Activated gamma-delta T cell (primary cell): Measurements from ENCODE around the gene YTHDC2.

Experiments
- DNase-seq: peaks from one replicate; lab custom pipeline; 2025; lab: John Stamatoyannopoulos, UW
- total RNA-seq, 2 donors: gene quantifications; one replicate each; lab custom pipeline; 2026; lab: John Stamatoyannopoulos, UW

Gene YTHDC2
- 102 to 136 reads per million in 2 donors for total RNA-seq

DNA sequence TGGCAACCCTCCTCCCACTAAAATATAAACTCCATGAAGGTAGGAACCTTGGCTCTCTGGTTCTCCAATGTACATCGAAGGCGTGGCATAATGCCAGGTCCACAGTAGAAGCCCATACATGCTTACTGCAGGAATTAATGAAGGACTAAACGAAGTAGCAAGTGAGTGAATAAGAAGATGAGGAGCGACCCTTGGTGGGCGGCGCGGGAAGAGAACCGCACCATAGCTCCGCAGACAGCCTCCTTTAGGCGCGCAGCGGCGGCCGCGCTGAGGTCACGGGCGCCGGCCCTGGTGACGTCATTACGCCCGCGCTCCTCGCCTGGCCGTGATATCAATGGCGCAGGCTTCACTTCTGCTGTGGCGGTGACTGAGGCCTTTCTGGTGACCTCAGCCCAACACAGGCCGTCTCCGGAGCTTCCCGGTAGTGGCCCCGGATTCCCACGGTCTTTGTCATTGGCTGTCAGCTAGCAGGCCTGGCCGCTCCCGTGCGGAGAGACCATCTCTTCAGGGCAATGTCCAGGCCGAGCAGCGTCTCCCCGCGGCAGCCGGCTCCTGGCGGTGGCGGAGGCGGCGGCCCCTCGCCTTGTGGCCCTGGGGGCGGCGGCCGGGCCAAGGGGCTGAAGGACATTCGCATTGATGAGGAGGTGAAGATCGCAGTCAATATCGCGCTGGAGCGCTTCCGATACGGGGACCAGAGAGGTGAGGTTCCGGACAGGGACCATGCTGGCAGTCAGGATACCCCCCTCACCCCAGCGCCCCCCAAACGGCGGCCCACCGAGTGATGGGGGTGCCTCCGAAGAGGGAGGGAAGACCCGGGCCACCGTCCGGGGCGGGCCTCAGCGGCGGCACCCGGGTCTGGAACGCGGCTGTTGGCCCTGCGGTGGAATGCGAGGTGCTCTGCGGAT, at the start of gene YTHDC2:
YTHDC2 (plus strand) TSS at position 311 of the 905 bp plus-strand sequence; CDS start at position 513, 202 bp downstream.
- DNase-seq = peak; percentile 77

DNA sequence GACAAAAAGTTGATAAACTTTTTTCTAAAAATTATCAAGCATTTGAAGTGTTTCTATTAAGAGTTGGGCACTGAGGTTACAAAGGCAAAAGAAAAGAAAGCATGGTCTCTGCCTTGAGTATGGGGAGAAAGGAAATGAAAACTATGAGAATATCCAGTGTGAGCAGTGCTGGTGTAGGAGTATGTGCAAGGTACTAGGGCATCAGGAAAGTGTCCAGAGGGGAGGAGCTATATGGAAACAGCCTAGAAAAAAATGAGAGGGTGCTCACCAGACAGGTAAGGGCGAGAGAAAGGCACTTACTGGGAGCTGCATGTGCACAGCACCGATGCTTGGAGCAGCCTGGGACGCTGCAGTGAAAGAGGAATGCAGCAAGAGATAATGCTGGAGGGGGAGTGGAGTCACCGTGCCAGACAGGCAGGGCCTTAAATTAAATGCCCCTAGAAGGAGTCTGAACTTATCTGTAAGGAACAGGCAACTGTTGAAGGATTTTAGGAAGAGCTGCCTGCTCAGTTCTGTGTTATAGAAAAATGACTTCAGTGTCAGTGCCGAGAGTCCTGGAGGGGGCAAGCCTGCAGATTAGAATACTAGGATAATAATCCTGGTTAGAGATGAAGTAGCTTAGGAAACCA, 39.3 kb upstream of the YTHDC2 start:
- DNase-seq = no peak

DNA sequence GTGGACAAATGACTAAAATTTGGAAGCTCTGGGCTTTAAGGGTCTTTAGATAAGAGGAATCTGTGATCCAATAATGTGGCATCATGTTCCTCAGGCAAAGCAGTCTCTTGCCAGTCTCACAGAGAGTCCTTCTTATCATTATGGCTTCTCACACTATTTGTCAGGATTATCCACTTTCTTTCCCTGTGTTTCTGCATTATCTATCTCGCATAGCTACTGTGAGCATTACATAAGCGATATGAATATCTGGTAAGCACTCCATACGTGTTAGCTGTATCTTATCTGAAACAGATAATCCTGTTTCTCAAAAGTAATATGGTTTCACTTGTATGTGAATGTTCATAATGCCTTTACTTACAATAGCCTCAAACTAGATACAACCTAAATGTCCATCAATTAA, 34.8 kb upstream of the YTHDC2 start:
- no peak for DNase-seq

DNA sequence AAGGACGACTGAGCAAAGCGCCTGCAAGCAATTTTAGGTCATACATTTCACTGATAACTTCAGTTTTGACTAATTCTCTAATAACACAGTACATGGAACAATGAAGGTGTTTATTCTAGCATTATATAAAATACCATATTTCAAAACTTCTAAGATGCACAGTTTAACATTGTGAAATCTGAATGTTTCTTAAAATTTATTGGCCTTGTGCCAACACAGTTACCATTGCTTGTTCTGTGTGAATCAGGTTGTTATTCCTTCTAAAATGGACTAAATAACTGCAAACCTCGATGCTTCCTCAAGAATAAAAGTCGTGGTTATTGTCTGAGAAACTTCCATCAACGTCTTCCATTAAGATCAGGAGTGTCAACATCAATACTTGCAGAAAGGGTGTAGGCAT, 33.3 kb upstream of the YTHDC2 start:
- DNase-seq = no peak

DNA sequence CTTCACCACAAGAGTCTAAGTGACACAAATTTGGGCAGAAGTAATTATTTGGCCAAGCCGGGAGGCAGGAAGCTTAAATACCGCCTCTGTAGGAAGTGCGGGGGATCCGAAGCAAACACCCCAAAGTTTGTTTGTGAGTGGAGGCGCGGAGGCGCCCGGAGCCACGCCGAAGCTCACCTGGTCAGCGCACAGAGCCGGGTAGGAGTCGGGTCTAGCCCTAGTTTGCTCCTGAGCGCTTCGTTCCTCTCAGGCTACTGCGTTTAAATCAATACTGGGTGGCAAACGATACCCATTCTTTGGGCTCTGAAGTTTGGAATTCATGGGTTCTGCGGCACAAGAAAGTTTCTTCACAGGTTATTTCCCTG, 26.1 kb upstream of the YTHDC2 start:
- DNase-seq = no peak

DNA sequence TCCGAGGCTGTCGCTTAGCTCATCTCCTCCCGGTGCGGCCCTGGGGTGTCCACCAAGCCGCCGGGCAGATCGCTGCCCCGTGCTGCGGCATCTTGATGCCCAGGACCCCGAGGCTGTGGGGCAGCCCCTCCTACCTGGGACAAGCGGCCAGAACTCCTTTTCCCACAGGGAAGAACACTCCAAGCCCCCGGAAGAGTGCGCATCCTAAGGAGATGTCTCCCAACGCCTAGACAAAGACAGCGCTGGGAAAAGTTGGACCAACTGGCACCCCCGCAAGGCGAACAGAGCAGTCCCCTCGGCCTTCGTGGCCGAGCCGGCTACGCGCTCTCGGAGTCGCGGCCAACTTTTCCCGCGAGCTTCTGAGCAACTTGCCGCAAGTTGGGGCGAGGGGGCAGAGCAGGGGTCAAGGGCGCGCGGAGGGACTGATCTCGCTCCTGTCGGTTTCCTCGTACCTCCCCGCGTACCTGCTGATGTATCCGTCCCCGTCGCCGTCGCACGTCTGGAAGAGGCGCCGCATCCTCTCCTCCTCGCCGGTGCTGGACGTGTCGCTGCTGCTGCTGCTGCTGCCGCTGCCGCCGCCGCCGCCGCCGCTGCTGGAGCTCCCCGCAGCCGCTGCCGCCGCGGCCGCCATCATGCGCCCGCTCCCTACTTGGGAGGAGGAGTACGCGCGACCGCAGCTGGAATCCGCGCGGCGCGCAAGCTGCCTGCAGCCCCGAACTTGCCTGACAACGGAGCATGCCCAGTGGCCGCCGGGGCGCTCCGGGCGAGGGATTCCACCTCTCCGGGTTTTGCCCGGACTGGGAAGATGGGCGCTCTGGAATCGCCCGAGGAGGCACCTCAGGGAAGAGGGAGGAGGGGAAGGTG, 25.5 kb upstream of the YTHDC2 start, which contains the start of gene MCC:
MCC (minus strand) TSS at position 673 of the 864 bp plus-strand sequence.
- peak; percentile 25 for DNase-seq

DNA sequence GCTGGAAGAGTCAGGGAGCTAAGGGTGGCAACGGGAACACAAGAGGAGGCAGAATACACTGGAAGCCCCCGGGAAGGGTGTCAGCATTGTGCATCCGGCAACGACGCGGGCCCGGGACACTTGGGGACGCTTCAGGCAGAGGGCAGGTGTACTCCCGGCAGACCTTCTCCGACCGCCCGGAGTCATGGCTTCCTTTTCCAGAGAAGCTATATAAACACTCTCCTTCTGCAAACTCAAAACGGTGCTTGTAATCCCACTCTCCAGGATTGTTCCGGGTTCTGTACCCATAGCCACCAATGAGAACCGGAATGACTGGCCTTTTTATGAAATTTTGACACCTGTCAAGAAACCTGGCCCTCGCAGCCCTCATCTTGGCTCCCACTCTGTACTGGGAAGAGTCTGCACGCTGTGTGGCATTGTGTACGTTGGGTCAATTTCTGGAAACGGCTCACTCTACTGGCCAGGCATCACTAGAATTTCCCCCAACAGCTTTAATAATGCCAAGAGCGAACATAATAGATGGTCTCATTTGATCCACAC, 24.8 kb upstream of the YTHDC2 start:
- DNase-seq = no peak

DNA sequence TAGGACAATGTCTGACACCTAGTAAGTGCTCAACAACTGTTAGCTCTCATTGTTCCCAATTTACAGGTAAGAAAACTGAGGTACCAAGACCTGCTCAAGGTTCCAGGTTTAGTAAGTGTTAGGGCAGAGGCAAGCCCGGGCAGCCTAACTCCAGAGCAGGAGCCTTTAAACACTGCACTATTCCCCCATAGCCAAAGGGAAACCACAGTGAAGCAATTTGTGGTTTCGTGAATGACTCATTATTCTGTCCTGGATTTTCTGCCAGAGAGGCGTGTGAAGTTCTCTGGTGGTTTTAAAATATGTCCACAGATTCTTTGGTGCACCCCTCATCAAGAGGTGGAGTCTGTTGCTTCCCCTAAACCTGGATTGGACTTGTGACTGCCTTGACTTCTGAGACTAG, 24.2 kb upstream of the YTHDC2 start:
- DNase-seq = no peak

DNA sequence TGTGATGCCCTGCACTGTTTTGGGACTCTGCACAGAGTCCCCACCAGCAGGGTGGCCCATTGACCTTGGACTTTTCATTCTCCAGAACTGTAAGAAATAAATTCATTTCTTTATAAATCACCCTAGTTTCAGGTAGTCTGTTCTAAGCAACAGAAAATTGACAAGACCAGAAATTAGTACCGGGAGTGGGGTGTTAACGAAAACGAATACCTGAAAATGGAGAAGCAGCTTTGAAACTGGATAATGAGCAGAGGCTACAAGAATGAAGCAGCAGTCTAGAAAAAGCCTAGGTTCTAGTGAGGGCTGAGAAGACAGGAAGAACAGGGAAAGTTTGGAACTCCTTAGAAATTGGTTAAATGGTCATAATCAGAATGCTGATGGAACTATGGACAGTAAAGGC, 23.2 kb upstream of the YTHDC2 start:
- no peak for DNase-seq

DNA sequence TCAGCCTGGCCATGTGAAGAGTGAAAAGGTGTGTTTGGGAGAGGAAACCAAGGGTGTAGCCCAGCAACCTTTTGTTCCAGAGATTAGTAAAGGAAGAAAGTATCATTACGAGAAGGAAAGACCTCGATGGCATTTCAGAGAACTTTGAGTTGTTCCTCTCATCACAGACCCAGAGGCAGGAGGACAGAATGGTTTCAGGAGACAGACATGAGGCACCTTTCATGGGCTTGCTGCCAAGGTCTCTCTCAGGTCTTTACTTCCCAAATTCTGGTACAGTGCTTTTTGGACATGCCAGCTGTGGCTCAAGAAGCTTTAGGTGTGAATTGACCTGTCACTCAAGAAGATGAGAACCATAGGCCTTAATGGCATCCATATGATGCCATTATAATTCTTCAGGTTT, 22.5 kb upstream of the YTHDC2 start:
- DNase-seq = no peak

DNA sequence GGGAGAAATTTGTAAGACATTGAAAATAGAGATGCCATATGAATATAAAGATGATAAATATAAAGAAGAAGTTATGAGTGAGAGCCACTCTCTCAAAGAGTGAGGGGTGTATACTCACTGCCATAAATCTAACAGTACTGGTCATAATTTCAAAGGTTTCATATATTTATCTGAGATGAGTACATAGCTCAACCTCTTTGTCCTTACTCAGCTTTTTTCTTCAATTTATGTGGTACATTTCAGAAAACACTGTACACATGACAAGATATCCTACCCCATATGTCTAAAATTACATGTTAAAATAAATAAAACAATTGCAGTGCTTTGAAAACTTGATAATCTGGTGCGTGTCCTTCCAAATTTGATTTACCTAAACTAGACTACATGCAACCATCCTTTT, 20.0 kb upstream of the YTHDC2 start:
- DNase-seq = no peak

DNA sequence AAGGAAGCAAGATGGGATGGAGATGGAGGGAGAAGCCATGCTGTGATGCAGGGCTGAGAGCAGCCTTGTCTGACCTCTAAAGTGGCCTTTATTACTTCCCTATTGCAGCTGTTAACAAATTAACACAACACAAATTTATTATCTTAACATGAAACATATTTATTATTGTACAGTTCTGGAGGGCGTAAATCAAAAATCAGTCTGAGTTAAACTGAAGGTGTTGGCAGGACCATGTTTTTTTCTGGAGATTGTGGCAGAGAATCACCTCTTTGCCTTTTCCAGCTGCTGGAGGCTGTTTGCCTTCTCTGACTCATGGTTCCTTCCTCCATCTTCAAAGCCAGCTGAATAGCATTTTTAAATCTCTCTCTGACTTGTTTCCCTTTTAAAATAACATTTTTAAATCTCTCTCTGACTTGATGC, 18.1 kb upstream of the YTHDC2 start:
- DNase-seq = no peak

DNA sequence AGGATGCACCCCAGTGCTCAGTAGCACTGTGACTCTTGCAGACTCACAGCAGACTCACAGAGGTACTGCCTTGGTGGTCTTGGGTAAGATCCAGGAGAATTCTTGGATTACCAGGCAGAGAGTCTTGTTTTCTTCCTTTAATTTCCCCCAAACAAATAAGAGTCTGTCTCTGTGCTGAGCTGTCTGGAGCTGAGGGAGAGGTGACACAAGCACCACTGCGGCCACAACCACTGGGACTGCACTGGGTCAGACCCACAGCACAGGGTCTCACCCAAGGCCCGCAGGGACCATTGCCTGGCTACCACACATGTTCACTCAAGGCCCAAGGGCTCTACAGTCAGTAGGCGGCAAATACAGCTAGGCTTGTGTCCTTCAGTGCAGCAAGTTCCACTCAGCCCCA, 11.4 kb upstream of the YTHDC2 start:
- no peak for DNase-seq

DNA sequence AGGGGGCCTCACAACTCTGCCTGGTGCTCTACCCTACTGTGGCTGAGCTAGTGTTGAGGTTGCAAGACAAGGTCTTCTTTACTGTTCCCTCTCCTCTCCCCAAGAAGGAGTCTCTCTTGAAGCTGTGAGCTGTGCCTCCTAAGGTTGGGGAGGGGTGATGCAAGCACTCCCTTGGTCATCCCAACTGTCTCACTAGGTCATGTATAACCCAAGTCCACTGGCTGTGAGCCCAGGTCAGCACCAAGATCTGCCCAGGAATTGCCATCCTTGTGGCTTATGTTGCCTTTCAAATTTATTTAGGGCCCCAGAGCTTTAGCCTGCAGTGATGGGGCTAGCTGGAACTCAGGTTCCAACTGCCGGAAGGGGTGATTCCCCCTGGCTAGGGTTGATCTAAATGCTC, 10.3 kb upstream of the YTHDC2 start:
- no peak for DNase-seq

DNA sequence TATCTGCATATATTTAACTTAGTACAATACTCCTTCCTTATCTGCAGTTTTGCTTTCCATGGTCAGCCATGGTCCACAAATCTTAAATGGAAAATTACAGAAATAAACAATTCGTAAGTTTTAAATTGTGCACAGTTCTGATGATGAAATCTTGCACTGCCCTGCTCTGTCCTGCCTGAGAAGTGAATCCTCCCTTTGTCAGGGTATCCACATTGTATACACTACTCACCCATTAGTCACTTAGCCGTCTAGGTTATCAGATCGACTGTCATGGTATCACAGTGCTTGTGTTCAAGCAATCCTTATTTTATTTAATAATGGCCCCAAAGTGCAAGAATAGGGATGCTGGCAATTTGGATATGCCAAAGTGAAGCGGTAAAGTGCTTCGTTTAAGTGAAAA, 8.3 kb upstream of the YTHDC2 start:
- DNase-seq = no peak

DNA sequence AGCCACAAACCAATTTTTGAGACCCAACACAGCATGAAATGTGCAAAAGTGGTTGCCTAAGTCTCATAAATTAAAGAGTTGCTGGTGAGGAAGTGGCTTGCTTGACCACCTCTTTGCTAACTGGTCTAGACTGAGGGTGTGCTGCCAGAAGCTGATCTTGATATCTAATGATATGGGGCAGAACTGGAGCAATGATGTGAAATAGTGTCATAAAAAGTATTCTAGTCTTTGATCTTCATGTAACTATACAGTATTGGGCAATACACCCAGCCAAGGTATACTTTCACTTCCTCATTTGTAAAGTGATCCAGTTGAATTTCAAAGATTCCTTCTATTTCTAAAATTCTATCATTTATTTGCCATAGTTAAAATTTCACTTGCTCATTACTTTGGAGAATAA, 5.9 kb upstream of the YTHDC2 start:
- DNase-seq = no peak

DNA sequence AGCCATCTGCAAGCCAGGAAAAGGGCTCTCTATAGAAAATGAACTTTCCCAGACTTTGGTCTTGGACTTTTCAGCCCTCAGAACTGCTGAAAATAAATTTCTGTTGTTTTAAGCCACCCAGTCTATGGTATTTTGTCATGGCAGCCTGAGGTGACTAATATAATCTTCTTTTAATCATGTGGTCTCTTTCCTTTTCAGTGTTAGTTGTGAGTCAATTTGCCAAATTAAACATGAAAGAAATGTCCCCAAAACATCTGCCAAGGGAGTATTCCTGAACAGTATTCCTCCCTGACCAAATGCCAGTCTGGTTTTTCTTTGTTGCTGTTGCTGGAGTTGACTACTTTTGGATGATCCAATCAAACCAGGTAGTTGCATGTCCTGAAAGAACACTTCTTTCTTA, 4.7 kb upstream of the YTHDC2 start:
- no peak for DNase-seq

DNA sequence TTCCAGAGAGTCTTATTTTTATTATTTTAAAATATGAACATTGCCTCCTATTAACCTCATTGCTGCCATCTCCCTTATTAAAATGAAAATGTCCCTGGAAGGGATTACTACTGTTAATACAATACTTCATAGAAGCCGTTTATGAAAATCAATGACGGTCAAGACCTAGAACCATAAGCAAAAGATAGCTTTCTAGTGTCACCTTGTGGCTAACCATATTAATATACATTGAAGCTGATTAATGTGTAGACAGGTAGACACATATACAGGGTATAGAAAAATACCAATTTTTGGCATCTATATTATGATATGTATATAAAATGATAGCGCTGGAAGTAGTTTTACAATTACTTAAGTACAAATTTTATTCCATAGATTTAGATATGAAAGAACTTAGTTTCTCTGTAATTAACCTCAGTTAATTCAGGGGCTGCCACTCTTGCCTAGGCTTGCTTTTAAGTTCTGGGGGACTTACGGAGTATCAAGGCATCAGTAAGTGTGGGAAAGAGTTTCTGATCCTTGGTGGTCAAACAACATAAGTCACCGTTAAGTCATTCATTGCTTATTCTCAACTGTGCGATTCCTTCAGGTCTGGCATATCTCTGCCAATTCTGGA, 2.5 kb upstream of the YTHDC2 start:
- no peak for DNase-seq

DNA sequence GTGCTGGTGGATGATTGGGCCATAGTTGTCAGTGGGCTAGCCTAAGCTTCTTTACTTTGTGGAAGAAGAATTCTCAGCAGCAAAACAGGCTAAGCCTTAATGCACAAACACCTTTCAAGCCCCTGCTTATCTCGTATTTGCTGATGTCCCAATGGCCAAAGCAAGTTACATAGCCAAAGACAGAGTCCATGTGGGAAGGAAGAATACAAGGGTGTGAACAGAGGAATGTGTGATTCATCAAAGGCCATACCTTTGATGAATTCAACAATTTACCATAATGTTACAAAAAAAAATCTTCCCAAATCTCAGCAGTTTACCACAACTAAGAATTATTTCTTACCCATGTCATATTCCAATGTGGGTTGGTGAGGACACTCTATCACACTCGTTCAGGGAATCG, 1.2 kb upstream of the YTHDC2 start:
- no peak for DNase-seq

DNA sequence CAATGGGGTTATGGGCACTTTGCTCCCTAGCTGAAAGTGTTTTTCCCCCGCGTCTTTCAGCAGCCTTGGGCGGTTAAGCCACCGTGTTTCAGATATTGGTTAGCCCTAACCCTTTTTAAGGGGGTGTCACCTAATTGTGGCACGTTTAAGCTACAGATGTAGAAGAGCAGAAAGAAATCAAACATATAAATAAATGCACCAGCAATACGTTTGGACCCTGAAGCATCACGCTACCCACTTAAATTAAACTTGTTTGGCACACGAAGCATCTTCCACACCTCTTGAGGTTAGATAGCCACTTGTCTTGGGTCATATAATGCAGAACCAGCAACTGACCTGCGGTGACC, 768 bp downstream of the YTHDC2 start:
- DNase-seq = no peak

DNA sequence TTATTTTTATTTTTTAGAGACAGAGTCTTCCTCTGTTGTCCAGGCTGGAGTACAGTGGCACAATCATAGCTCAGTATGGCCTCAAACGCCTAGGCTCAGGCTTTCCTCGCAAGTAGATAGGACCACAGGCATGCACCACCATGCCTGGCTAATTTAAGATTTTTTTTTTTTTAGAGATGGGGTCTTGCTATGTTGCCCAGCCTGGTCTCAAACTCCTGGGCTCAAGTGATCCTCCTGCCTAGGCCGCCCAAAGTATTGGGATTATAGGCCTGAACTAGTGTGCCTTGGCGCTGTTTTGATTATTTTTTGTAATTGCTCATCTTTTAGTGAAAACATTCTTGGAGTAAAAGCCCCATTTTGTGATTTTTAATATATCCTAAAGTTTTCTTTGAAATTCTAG, 5.4 kb downstream of the YTHDC2 start:
- no peak for DNase-seq

DNA sequence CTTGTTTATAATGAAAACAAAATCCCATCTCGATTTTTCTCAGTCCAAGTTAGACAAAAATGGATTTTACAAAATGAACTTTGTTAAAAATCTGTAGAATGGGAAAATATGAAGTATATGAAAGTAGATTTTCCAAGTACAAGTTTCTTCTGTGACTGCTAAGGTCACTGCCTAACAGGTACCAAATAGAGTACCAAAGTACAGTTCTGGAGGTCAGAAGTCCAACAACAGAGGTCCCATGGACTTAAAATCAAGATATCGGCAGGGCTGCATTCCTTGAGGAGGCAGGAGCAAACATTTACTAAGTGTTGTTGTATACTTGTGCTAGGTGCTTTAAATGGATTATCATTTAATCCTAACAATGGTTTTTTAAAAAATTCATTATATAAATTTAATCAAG, 5.9 kb downstream of the YTHDC2 start:
- no peak for DNase-seq
